ENCODE measurements around the gene C14orf132.

DNA sequence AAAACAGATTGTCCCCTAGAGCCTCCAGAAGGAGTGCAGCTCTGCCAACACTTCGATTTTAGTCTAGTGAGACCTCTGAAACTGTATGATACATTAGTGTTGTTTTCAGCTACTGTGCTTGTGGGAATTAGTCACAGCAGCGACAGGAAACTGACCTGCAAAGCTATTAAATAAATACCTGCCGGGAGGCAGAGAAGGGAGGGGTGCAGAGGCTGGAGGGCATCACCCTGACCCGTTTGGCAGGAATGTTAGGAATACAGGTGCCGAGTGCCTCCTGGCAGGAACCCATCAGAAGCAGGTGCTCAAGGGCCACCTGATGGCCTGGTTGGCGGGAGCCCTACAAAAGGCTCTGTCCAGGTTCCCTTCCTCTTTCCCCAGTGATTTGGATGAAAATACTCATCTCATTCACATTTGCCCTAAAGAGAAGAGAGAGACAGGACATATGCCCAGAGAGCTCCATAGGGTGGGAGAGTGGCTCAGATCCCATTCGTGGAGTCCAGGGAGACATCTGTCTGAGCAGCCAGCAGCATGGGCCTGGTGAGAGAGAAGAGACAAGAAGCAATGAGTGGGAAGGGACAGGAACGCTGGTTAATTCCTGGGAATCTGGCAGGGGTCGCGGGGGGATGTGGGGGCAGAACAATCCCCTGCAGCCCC lies 44.6 kb downstream of the C14orf132 start:
- TF ChIP-seq POLR2A (IDR thresholded peaks at IDR 0.05) (no peak), CTCF (IDR thresholded peaks at IDR 0.05) (no peak), EP300 (IDR thresholded peaks at IDR 0.05) (no peak)
